ENCODE results near the gene UBE2I. TPM values are rescaled to one million over a fixed set of nuclear protein-coding genes. Genes with fewer than 3 reads are reported as not detected.
"Not testable (repeated sequence)": the region's sequence is repeated elsewhere in the genome, so short reads cannot be mapped to it uniquely, and the experiment has no call there.

UBE2I gene
- 77.2 TPM for total RNA-seq
- long read RNA-seq, transcript UBE2I-203 (7 exons, 2,976 nt) = major isoform, 44 of 66 reads
- long read RNA-seq, partial matches to known transcripts = 1 of 66 reads
- long read RNA-seq, other reads (novel, unspliced or antisense) = 17 of 66 reads

DNA sequence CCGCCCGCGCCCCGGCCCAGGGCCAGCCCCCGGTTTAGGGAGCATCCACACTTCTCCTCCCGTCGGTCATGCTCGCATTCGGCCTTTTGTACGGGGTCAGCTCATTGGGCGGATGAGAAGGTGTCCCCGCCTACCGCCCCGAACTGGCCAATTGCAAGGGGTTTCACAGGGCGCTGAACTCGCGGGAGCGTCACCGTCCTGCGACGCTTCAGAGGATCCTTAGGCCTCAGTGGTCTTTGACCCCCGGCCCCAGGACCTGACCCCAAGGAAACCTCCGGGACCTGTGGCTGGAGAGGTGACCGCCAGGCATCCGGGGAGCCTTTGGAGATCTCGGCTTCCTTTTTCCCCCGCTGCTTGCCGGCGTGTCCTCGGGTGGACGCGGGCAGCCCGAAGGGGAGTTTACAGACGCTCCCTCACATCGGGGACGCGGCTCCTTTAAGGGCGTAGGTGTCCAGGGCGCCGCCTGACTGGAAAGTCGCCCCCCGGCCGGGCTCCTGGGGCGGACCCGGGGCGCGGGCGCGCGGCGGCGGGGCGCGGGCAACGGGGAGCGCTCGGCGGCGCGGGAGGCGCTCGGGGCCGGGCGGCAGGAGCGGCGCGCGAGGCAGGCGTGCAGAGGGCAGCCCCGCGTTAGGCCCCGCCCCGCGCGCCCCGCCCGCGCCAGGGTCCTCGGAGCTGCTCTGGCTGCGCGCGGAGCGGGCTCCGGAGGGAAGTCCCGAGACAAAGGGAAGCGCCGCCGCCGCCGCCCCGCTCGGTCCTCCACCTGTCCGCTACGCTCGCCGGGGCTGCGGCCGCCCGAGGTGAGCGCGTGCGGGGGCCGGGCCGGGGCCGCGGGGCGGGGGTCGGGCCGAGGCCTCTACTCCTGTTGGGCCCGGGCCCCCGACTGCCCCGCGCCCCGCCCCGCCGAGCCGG, at the start of gene UBE2I:
TSS of gene UBE2I (plus strand) at position 660 of the 909 bp plus-strand sequence. CDS start 4,395 bp downstream, outside the sequence.
- ATAC-seq (ENCODE audit: poor library complexity) (peak; percentile 88), DNase-seq (peak; percentile 96)
- intact Hi-C loops (cut with DNase I) = no loop called here

DNA sequence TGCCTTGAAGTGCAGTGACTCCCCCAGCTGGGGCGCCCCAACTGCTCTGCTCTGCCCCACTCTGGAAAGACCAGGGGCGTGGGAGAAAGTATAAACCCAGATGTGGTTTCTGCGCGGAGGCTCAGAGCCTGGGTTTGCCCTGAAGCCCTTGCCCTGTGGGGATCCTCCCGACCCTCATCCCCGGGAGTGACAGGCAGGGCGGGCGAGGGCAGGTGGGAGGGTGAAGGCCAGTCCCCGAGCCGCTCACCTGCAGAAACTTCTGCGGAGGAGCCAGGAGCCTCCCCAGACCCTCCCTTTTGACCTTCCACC, 49.7 kb upstream of the UBE2I start:
- intact Hi-C loops (cut with DNase I) = no loop called here
- ATAC-seq (ENCODE audit: poor library complexity) (no peak), DNase-seq (peak; percentile 17)

DNA sequence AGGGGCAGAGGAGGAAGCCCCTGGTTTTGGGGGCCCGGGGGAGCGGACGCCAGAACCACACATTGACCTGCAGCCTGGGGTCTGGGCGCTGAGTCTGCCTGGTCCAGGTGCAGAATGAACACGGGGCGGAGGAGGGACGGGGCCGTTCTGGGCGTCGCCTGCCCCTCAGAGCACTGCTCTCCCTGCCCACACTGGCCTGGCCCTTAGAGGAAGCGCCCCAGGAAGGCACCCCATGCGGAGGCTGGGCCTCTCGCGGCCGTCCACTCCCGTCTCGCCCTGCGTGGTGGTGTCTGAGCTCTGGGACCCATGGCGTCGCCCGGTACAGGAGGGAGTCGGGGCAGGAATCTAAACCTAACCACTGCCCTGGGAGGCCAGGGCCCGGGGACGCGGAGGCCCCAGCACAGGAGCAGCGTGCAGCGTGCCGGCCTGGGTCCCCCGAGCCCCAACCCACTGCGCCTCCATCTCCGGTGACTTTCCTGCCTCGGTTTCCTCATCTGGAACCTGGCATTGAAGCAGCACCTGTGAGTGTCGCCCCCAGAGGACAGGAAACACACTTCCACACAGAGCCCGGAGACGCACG, 49.2 kb upstream of the UBE2I start:
- peak; percentile 20 for DNase-seq
- intact Hi-C loops (cut with DNase I) = no loop called here
- ATAC-seq (ENCODE audit: poor library complexity) = no peak

DNA sequence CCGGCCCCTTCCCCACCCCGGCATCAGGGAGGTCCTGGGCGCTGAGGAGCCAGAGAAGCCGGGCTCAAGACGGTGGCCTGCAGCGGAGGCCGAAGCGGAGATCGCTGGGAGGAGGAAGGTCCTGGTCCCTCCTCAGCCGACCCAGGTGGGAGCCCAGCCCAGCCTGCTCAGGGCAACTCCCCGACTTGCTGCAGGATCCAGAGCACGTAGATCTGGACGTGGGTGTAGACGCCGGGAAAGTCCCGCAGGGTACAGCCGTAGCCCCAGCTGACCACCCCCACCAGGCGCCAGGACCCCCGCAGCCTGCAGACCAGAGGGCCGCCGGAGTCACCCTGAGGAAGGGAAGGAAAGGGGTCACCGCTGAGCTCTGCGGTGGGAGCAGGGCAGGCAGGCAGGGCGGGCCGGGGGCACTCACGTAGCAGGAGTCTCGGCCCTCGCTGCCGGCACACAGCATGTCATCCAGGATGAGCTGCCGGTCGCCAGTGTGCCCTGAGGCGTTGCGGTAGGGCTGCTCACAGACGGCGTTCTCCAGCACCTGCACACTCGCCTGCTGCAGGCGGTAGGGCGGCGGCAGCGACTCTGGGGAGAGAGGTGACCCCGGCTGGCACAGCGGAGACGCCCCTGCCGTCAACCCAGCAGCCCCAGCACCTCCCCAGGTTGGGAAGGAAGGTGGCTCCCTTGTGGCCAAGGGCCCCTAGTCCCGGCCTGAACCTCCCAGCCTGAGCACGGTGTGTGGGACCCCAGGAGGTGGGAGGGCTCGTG, 48.1 kb upstream of the UBE2I start:
- ATAC-seq (ENCODE audit: poor library complexity) = no peak
- intact Hi-C loops (cut with DNase I) = no loop called here
- DNase-seq = no peak

DNA sequence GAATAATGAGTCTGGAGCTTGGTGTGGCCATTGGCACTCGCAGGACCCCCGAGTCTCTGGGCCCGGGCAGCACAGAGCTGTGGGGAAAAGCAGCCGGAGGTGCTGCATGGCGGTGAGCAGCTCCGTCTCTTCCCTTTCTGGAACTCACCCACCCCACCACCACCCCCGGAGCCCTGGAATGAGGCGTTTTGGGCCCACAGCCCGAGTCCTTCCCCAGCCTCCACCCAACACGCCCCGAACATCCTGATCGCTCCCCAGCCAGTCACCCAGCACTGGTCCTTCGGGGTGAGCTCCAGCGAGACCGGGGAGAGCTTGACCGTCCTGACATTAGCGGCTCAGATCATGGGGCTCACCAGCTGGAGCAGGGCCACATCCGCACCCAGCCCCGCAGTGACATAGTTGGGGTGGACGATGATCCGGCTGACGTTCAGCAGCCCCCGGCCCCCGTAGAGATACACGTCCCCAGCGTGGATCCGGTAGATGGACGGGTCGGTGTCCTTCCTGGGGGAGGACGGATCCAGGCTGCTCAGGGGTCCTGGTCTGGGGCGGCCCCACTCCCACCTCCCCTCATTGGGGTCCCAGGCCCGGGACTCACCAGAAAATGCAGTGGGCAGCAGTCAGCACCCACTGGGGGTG, 47.1 kb upstream of the UBE2I start:
- intact Hi-C loops (cut with DNase I) = no loop called here
- ATAC-seq (ENCODE audit: poor library complexity) (no peak), DNase-seq (no peak)

DNA sequence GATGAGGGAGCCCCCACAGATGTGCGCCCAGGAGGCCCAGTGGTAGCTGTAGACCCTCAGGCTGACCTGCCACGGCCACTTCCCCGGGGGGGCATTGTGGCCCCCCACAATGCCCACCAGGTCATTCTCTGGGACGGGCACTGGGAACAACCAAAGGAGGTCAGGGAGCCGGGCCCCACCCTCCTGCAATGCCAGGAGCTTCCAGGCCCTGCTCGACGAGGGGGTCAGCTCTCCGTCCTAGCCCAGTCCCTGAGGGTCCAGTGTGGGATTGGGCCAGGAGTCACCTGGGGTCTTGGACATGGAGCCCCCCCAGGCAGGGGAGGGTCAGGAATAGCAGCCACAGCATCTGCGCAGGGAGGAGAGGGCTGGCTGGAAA, 46.6 kb upstream of the UBE2I start:
- intact Hi-C loops (cut with DNase I) = no loop called here
- no peak for ATAC-seq (ENCODE audit: poor library complexity)
- no peak for DNase-seq

DNA sequence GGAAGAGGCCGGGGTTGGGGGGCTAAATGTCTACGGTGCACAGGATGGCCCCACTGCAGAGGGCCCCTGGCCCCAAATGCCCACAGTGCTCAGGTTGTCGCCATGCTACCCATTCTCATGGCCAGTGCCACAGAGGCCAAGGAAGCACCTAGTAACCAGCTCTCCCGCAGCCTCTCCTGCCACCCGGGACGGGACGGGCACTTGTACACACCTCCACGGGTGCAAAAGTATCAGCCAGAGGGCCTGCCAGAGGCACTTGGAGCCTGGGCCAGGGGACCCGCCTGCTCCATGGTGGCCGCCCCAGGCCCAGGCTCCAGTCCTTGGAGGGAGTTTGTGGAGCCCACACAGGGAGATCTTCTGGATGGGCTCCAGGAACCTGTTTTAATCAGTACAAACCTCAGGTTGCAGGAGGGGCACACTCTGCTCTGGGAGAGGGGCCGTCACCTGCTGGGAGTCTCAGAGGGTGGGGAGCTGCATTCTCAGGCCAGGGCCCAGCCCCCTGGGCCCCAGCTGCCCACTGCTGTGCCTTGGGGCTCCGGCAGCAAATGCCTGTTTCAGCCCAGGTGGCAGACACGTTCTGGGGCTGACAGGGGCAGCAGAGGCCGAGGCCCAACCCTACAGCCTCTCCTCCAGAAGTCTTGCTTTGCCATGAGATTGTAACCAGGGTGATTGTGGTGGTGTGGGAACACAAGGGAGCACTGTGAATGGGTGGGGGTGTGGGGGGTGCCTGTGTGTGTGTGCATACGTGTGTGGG, 45.7 kb upstream of the UBE2I start:
- DNase-seq = no peak
- intact Hi-C loops (cut with DNase I) = no loop called here

DNA sequence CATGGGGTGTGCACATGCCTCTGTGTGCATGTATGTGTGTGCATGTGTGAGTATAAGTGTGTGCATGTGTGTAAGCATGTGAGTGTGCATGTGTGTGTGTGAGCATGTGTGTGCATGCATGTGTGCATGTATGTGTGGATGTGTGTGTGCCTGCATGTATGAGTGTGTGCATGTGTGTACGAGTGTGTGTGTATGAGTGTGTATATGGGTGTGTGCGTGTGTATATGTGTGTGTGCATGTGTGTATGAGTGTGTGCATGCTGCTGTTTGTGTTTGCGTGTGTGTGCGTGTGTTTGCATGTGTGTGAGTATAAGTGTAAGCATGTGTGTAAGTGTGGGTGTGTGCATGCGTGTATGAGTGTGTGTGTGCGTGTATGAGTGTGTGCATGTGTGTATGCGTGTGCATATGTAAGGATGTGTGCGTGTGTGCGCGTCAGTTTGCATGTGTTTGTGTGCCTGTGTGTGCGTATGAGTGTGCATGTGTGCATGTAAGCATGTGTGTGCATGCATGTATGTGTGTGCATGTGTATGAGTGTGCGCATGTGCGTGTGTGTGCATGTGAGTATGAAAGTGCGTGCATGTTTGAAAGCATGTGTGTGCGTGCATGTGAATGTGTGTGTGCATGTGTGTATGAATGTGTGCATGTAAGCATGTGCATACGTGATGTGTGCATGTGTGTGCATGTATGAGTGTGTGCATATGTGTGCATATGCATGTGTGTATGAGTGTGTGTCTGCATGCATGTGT, 44.9 kb upstream of the UBE2I start:
- intact Hi-C loops (cut with DNase I) = no loop called here
- ATAC-seq (ENCODE audit: poor library complexity) (no peak), DNase-seq (no peak)

More for the DNA sequence above, 45.7 kb upstream of the UBE2I start:
- ATAC-seq (ENCODE audit: poor library complexity) = no peak

DNA sequence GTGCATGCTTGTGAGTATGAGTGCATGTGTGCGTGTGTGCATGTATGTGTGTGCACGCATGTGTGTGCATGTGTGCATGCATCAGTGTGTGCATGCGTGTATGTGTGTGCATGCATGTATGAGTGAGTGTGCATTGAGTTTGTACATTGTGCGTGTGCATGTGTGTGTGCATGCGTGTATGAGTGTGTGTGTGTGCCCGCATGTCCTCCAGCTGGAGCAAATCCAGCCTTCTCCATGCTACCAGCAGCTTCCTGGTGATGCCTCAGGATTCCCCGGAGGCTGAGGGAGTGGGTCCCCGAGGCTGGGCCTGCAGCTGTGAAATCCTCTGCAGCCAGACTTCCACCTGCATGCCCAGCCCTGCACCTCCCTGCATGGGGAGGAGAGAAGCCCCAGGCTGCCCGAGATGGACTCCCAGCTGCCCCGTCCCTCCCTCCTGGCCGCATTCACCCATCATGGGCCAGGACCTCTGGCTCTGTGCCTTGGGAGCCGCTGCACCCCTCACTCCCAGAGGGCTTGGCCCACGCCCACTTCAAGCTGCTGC, 44.3 kb upstream of the UBE2I start:
- intact Hi-C loops (cut with DNase I) = no loop called here
- ATAC-seq (ENCODE audit: poor library complexity) = no peak
- DNase-seq = no peak

DNA sequence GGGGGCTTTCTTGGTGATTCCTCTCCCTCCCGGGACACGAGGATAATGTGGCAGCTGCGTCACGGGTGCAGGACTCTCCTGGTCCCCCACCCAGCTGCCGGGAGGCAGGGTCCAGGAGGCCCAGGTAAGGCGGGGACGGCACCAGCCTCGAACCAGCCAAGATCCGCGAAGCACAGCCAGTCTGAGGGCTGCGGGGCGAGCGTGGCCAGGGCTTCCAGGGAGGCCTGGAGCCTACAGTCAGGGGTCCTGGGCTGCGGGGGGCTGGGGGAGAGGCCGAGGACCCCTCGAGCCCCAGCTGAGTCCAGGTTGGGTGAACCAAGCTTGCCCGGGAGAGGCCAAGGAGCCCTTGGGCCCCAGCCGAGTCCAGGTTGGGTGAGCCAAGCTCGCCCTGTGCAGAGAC, 43.6 kb upstream of the UBE2I start:
- intact Hi-C loops (cut with DNase I) = no loop called here
- ATAC-seq (ENCODE audit: poor library complexity) (no peak), DNase-seq (no peak)

DNA sequence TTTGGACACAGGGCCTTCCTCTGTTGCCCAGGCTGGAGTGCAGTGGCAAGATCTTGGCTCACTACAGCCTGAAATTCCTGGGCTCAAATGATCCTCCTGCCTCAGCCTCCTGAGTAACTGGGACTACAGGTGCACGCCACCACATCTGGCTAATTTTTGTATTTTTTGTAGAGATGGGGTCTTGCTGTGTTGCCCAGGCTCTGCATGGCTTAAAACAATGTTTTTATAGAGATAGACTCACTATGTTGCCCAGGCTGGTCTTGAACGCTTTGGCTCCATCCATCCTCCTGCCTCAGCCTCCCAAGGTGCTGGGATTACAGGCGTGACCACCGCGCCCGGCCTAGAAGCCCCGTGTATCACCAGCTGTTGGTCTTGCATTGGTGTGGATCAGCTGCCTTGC, 40.0 kb upstream of the UBE2I start:
- intact Hi-C loops (cut with DNase I); DNase-seq: not testable (repeated sequence)

DNA sequence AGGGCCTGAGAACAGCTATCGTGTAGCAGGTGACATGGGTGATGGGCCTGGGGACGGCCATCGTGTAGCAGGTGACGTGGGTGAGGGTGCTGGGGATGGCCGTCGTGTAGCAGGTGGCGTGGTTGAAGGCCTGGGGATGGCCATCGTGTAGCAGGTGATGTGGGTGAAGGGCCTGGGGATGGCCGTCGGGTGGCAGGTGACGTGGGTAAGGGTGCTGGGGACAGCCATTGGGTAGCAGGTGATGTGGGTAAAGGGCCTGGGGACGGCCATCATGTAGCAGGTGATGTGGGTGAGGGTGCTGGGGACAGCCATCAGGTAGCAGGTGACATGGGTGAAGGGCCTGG, 38.1 kb upstream of the UBE2I start:
- ATAC-seq (ENCODE audit: poor library complexity) = no peak
- DNase-seq = no peak
- intact Hi-C loops (cut with DNase I) = no loop called here

More for the DNA sequence above, 40.0 kb upstream of the UBE2I start:
- ATAC-seq (ENCODE audit: poor library complexity) = not testable (repeated sequence)

DNA sequence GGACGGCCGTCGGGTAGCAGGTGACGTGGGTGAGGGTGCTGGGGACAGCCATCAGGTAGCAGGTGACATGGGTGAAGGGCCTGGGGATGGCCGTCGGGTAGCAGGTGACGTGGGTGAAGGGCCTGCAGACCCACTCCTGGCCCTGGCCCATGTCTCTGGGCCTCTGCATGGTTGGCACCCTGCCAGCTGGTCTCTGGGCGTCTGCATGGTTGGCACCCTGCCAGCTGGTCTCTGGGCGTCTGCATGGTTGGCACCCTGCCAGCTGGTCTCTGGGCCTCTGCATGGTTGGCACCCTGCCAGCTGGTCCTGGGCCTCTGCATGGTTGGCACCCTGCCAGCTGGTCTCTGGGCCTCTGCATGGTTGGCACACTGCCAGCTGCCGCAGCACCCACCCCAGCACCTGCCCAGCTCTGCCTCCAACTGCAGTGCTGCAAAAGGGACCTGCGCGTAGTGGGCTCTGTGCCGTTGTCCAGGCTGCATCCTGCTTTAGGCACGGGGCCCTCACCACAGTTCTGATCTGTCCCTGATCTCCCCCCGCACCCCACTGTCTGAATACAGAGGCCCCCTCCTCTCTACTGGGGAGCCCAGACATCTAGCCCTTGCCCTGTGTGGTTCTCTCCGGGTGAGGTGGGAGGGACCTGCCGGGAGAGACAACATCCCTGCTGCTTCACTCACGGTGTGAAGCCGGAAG, 37.6 kb upstream of the UBE2I start:
- DNase-seq = not testable (repeated sequence)
- peak; percentile 18 for ATAC-seq (ENCODE audit: poor library complexity)

DNA sequence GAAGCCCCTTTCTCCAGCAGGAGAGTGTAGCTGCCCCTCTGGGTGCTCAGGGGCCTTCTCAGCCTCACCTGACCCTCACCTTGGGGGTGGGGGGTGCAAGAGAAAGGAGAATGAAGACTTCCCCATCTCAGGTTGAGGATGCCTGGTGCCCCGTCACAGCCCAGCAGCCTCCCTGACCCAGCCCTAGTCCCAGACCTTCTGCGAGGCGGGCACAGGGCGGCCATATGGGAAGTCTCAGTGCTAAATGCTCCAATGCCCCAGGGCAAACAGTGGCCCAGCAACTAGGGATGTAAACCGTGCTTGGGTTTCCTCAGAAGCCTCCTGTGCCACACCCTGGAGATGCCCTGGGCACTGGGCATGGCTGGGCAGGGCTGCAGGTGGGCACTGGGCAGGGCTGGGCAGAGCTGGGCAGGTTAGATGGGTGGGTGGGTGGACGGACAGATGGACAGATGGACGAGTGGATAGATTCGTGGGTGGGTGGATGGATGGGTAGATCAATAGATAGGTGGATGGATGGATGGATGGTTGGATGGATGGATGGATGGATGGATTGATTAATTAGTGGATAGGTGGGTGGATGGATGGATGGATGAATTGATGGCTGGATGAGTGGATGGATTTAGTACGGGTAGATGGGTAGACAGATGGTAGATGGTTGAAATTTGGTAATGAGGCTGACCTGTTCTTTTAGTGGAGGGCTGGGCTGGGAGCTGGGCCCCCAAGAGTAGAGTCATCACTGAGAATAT, 36.8 kb upstream of the UBE2I start:
- DNase-seq = no peak
- intact Hi-C loops (cut with DNase I) = no loop called here
- no peak for ATAC-seq (ENCODE audit: poor library complexity)

More for the DNA sequence above, 37.6 kb upstream of the UBE2I start:
- intact Hi-C loops (cut with DNase I) = not testable (repeated sequence)

DNA sequence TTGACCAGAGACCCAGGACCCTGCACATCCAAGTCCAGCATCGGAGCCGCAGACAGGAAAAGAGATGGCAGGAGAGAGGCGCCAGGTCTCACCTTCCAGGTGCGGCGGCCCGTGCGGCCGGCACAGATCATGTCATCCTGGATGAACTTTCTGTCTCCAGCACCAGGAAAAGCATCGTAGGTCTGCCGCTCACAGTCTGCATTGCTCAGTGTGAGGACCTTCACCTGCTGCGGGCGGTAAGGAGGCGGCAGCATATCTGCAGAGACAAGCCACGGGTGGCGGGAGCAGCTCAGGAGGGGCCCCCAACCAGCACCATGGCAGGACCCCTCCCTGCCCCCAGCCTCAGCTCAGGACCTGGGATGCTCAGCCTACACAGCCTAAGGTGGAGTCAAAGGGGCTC, 35.6 kb upstream of the UBE2I start:
- no peak for DNase-seq
- ATAC-seq (ENCODE audit: poor library complexity) = no peak
- intact Hi-C loops (cut with DNase I) = no loop called here

DNA sequence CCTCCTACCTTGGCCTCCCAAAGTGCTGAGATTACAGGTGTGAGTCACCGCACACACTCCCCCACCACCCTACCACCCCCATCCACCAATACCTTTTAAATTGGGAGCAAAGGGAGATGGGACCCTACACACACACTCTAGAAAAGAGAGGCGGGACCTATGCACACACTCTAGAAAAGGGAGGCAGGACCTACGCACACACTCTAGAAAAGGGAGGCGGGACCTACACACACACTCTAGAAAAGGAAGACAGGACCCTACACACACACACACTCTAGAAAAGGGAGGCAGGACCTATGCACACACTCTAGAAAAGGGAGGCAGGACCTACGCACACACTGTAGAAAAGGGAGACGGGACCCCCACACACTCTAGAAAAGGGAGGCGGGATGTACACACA, 34.7 kb upstream of the UBE2I start:
- no peak for ATAC-seq (ENCODE audit: poor library complexity)
- DNase-seq = no peak
- intact Hi-C loops (cut with DNase I) = no loop called here
